Mesenchymal stem cell (in vitro differentiated cells and primary cell): ENCODE measurements around the gene CKAP5.
A peak's percentile ranks its signal among the peaks of the same experiment; 100 is the strongest.
"Not testable (repeated sequence)": the region's sequence is repeated elsewhere in the genome, so short reads cannot be mapped to it uniquely, and the experiment has no call there.

Source experiments
- DNase-seq: peaks from one replicate; pipeline ENCODE4 v3.0.0-alpha.2; 2013
- H2AFZ ChIP-seq: one replicate; pipeline ENCODE4 v1.6.1; 2013; ENCODE audit warnings: low read depth, mild to moderate bottlenecking, control low read depth, inconsistent platforms, low read length, moderate library complexity
- H2AK5ac ChIP-seq: 2 replicates; pipeline ENCODE4 v1.6.1; 2013; ENCODE audit warnings: low read length, moderate library complexity, mild to moderate bottlenecking, inconsistent platforms; ENCODE audit not compliant: severe bottlenecking
- H2BK120ac ChIP-seq: one replicate; pipeline ENCODE4 v1.6.1; 2013; ENCODE audit warnings: low read depth, mild to moderate bottlenecking, inconsistent platforms, low read length, moderate library complexity
- H2BK12ac ChIP-seq, 2 experiments: one replicate each; pipeline ENCODE4 v1.6.1; 2013; ENCODE audit warnings: inconsistent platforms in 2 of 2, low read length in 2 of 2, mild to moderate bottlenecking in 2 of 2, moderate library complexity in 2 of 2, control low read depth in 1 of 2
- H2BK15ac ChIP-seq: one replicate; pipeline ENCODE4 v1.6.1; 2013; ENCODE audit warnings: mild to moderate bottlenecking, low read depth, inconsistent platforms; ENCODE audit not compliant: poor library complexity, severe bottlenecking
- H2BK5ac ChIP-seq: 2 replicates; pipeline ENCODE4 v1.6.1; 2013; ENCODE audit warnings: low read depth, mild to moderate bottlenecking, low read length, control low read depth, inconsistent platforms; ENCODE audit not compliant: poor library complexity, severe bottlenecking
- H3K14ac ChIP-seq, 2 experiments: one replicate each; pipeline ENCODE4 v1.6.1; 2013; ENCODE audit warnings: inconsistent platforms in 2 of 2, low read length in 2 of 2, control low read depth in 1 of 2, mild to moderate bottlenecking in 1 of 2, moderate library complexity in 1 of 2
- H3K18ac ChIP-seq, 2 experiments: one replicate each; pipeline ENCODE4 v1.6.1; 2013; ENCODE audit warnings: inconsistent platforms in 2 of 2, low read length in 2 of 2, control low read depth in 1 of 2, low read depth in 1 of 2, mild to moderate bottlenecking in 1 of 2
- H3K23ac ChIP-seq, 2 experiments: one replicate each; pipeline ENCODE4 v1.6.1; 2013; ENCODE audit warnings: inconsistent platforms in 2 of 2, low read length in 2 of 2, mild to moderate bottlenecking in 2 of 2, moderate library complexity in 2 of 2, control low read depth in 1 of 2
- H3K27ac ChIP-seq: 2 replicates; pipeline ENCODE4 v1.5.1; 2013; ENCODE audit warnings: mild to moderate bottlenecking, moderate library complexity, low read length, control low read depth, inconsistent platforms; ENCODE audit not compliant: poor library complexity, severe bottlenecking
- H3K27me3 ChIP-seq, 2 experiments: 2 replicates each; pipeline versions ENCODE4 v1.6.1 to v1.7.0; 2013; ENCODE audit warnings: low read length in 2 of 2, mild to moderate bottlenecking in 2 of 2, moderate library complexity in 2 of 2, control low read depth in 1 of 2, inconsistent platforms in 1 of 2; ENCODE audit not compliant: control insufficient read depth in 1 of 2, insufficient read depth in 1 of 2
- H3K36me3 ChIP-seq, 2 experiments: 2 replicates each; pipeline versions ENCODE4 v1.6.1 to v1.7.0; 2013; ENCODE audit warnings: low read length in 2 of 2, control low read depth in 1 of 2, inconsistent platforms in 1 of 2, low read depth in 1 of 2, mild to moderate bottlenecking in 1 of 2; ENCODE audit not compliant: insufficient read depth in 2 of 2, control insufficient read depth in 1 of 2
- H3K4ac ChIP-seq, 2 experiments: one replicate each; pipeline ENCODE4 v1.6.1; 2013; ENCODE audit warnings: inconsistent platforms in 2 of 2, low read length in 2 of 2, mild to moderate bottlenecking in 2 of 2, moderate library complexity in 2 of 2, control low read depth in 1 of 2, low read depth in 1 of 2
- H3K4me1 ChIP-seq: 2 replicates; pipeline ENCODE4 v1.6.1; 2013; ENCODE audit warnings: low read depth, low read length, control low read depth; ENCODE audit not compliant: control insufficient read depth, insufficient read depth
- H3K4me2 ChIP-seq: 2 replicates; pipeline ENCODE4 v1.6.1; 2013; ENCODE audit warnings: low read length, mild to moderate bottlenecking, inconsistent platforms; ENCODE audit not compliant: poor library complexity, severe bottlenecking
- H3K4me3 ChIP-seq, 2 experiments: 2 replicates each; pipeline versions ENCODE4 v1.5.1 to v1.7.0; 2013; ENCODE audit warnings: low read length in 2 of 2, mild to moderate bottlenecking in 2 of 2, control low read depth in 1 of 2, low read depth in 1 of 2; ENCODE audit not compliant: insufficient read depth in 1 of 2
- H3K79me1 ChIP-seq: replicated peaks from 2 replicates; pipeline ENCODE4 v1.6.1; 2013; ENCODE audit warnings: mild to moderate bottlenecking, control low read depth, low read length, inconsistent platforms; ENCODE audit not compliant: poor library complexity, severe bottlenecking
- H3K9ac ChIP-seq: 2 replicates; pipeline ENCODE4 v1.7.0; 2013; ENCODE audit warnings: mild to moderate bottlenecking, low read length, moderate library complexity
- H3K9me3 ChIP-seq: 2 replicates; pipeline ENCODE4 v1.7.0; 2013; ENCODE audit warnings: mild to moderate bottlenecking, low read length; ENCODE audit not compliant: control insufficient read depth
- H4K8ac ChIP-seq: one replicate; pipeline ENCODE4 v1.6.1; 2013; ENCODE audit warnings: inconsistent platforms, mild to moderate bottlenecking, low read length, moderate library complexity
- H4K91ac ChIP-seq: one replicate; pipeline ENCODE4 v1.6.1; 2013; ENCODE audit warnings: mild to moderate bottlenecking, low read length, inconsistent platforms
- WGBS: methylation state at CpG from one replicate; pipeline ENCODE4 v1.1.7; 2013; ENCODE audit warnings: mixed read lengths; 5-methylcytosine and 5-hydroxymethylcytosine counted together

CKAP5 gene

GRCh38 chr11:46711303-46711702 is 134.8 kb downstream of the CKAP5 start:
- Histone ChIP-seq H3K36me3 (peaks cover 16 to 25% of the 10 kb centered on the region in 2 experiments), H2BK120ac (no peak overlapping the region), H3K4me3 (no peak overlapping the region), H2AK5ac (peak overlapping the region; percentile 81), H2AFZ (no peak overlapping the region), H3K79me1 (peaks cover 8% of the 10 kb centered on the region), H3K23ac (no peak overlapping the region), H3K4me1 (peaks cover 11% of the 10 kb centered on the region), H2BK15ac (no peak overlapping the region), H3K14ac (no peak overlapping the region), H4K91ac (peak overlapping the region; percentile 74), H3K9me3 (no peaks in the 10 kb centered on the region), H3K4me2 (no peak overlapping the region), H3K27me3 (no peaks in the 10 kb centered on the region), H2BK12ac (peak overlapping the region in 1 of 2 experiments; percentile 64), H3K4ac (no peak overlapping the region), H4K8ac (peak overlapping the region; percentile 1), H3K18ac (peak overlapping the region in 1 of 2 experiments; percentile 74), H3K27ac (no peak overlapping the region), H2BK5ac (no peak overlapping the region), H3K9ac (peak overlapping the region; percentile 80)
- DNase-seq, result no peak
- 89% methylated on average over 5 of the region's 5 CpGs for WGBS

- no peak overlapping the region for H3K4me2 ChIP-seq
- peak overlapping the region; percentile 28 for H4K8ac ChIP-seq
- peak overlapping the region; percentile 74 for H4K91ac ChIP-seq
- H3K4me3 ChIP-seq, result no peak overlapping the region
- peak overlapping the region; percentile 80 for H3K9ac ChIP-seq
- peak overlapping the region; percentile 81 for H2AK5ac ChIP-seq
- H3K18ac ChIP-seq, result peak overlapping the region in 1 of 2 experiments; percentile 74
- H2BK120ac ChIP-seq, result no peak overlapping the region
- peak overlapping the region in 1 of 2 experiments; percentile 64 for H2BK12ac ChIP-seq
- no peak overlapping the region for H3K23ac ChIP-seq
- no peak overlapping the region for H2BK5ac ChIP-seq
- H2BK15ac ChIP-seq, result no peak overlapping the region
- no peaks in the 10 kb centered on the region for H3K27me3 ChIP-seq
- H3K9me3 ChIP-seq, result no peaks in the 10 kb centered on the region
- WGBS, result 91% methylated on average over 10 of the region's 10 CpGs
- peaks cover 10% of the 10 kb centered on the region for H3K79me1 ChIP-seq
- no peak overlapping the region for H3K27ac ChIP-seq
- H3K14ac ChIP-seq, result no peak overlapping the region
- H2AFZ ChIP-seq, result no peak overlapping the region
- H3K36me3 ChIP-seq, result peaks cover 19 to 29% of the 10 kb centered on the region in 2 experiments
- peak; percentile 83 for DNase-seq
- H3K4me1 ChIP-seq, result peaks cover 11% of the 10 kb centered on the region
- no peak overlapping the region for H3K4ac ChIP-seq
These were observed 135.2 kb downstream of the CKAP5 start for GRCh38 chr11:46710821-46711269.

GRCh38 chr11:46709351-46709750 is 136.7 kb downstream of the CKAP5 start:
- not testable (repeated sequence) for H2BK120ac ChIP-seq, H3K4ac ChIP-seq, H2AK5ac ChIP-seq, DNase-seq, H3K4me1 ChIP-seq, H3K9ac ChIP-seq, H2BK12ac ChIP-seq, H3K4me2 ChIP-seq, H2AFZ ChIP-seq, H3K14ac ChIP-seq, H3K18ac ChIP-seq, H4K8ac ChIP-seq, H2BK15ac ChIP-seq, H3K27ac ChIP-seq, H3K23ac ChIP-seq, H4K91ac ChIP-seq, H2BK5ac ChIP-seq, H3K4me3 ChIP-seq, H3K27me3 ChIP-seq, H3K9me3 ChIP-seq
- H3K79me1 ChIP-seq, result peaks cover 25% of the 10 kb centered on the region
- 94% methylated on average over 9 of the region's 9 CpGs for WGBS
- H3K36me3 ChIP-seq, result peaks cover 34 to 44% of the 10 kb centered on the region in 2 experiments

- 99% methylated on average over 7 of the region's 7 CpGs for WGBS
- no peak overlapping the region for H2BK15ac ChIP-seq
- no peak overlapping the region for H3K27ac ChIP-seq
- H3K4me3 ChIP-seq, result no peak overlapping the region
- no peak overlapping the region for H2AK5ac ChIP-seq
- no peak overlapping the region for H2BK12ac ChIP-seq
- H3K9ac ChIP-seq, result no peak overlapping the region
- H2AFZ ChIP-seq, result no peak overlapping the region
- DNase-seq, result no peak
- no peak overlapping the region for H2BK120ac ChIP-seq
- H3K14ac ChIP-seq, result no peak overlapping the region
- H2BK5ac ChIP-seq, result no peak overlapping the region
- H3K79me1 ChIP-seq, result peaks cover 37% of the 10 kb centered on the region
- no peak overlapping the region for H3K18ac ChIP-seq
- no peaks in the 10 kb centered on the region for H3K27me3 ChIP-seq
- no peak overlapping the region for H3K4ac ChIP-seq
- H4K8ac ChIP-seq, result no peak overlapping the region
- H3K36me3 ChIP-seq, result peaks cover 56 to 58% of the 10 kb centered on the region in 2 experiments
- H4K91ac ChIP-seq, result no peak overlapping the region
- no peaks in the 10 kb centered on the region for H3K9me3 ChIP-seq
- H3K4me2 ChIP-seq, result no peak overlapping the region
- H3K4me1 ChIP-seq, result peaks cover 7% of the 10 kb centered on the region
- H3K23ac ChIP-seq, result no peak overlapping the region
These were observed 139.2 kb downstream of the CKAP5 start for GRCh38 chr11:46706886-46707285.
